Measurements from ENCODE around the gene ACSM3. TPM values are rescaled to one million over a fixed set of nuclear protein-coding genes. Genes with fewer than 3 reads are reported as not detected.
A peak's percentile ranks its signal among the peaks of the same experiment; 100 is the strongest.

Gene ACSM3
- polyA plus RNA-seq, 2 of the 4 experiments (the other 2 are of a cell fraction): 2.9 to 15.7 TPM

DNA sequence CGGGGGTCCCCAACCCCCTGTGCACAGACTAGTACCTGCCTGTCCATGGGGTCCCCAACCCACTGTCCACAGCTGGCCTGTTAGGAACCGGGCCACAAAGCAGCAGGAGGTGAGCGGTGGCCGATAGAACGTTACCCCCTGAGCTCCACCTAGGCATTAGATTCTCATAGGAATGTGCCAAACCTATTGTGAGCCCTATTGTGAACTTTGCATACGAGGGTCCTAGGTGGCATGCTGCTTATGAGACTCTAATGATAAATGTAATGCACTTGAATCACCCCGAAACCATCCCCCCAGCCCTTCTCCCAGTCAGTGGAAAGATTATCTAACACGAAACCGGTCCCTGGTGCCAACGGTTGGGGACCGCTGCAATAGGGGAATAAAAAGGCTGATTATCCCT, 44.0 kb downstream of the ACSM3 start:
- ChIA-PET CTCF (interaction anchor here (0.6 to 2.3 kb wide), 4 partner anchors 16 to 1669 kb away, joined by 3 to 12 read pairs (median 5); no protein-coding TSS in a partner anchor), POLR2A (no interaction called here)
- no peak for TF ChIP-seq EHF (CRISPR knock-in tag; IDR thresholded peaks at IDR 0.05)
- no peak for TF ChIP-seq HOXA7 (CRISPR knock-in tag; IDR thresholded peaks at IDR 0.05)
- TF ChIP-seq, protein P1, sequence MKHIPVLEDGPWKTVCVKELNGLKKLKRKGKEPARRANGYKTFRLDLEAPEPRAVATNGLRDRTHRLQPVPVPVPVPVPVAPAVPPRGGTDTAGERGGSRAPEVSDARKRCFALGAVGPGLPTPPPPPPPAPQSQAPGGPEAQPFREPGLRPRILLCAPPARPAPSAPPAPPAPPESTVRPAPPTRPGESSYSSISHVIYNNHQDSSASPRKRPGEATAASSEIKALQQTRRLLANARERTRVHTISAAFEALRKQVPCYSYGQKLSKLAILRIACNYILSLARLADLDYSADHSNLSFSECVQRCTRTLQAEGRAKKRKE (CRISPR knock-in tag; IDR thresholded peaks at IDR 0.05; ENCODE audit: low read depth): no peak
- TF ChIP-seq, protein P2, sequence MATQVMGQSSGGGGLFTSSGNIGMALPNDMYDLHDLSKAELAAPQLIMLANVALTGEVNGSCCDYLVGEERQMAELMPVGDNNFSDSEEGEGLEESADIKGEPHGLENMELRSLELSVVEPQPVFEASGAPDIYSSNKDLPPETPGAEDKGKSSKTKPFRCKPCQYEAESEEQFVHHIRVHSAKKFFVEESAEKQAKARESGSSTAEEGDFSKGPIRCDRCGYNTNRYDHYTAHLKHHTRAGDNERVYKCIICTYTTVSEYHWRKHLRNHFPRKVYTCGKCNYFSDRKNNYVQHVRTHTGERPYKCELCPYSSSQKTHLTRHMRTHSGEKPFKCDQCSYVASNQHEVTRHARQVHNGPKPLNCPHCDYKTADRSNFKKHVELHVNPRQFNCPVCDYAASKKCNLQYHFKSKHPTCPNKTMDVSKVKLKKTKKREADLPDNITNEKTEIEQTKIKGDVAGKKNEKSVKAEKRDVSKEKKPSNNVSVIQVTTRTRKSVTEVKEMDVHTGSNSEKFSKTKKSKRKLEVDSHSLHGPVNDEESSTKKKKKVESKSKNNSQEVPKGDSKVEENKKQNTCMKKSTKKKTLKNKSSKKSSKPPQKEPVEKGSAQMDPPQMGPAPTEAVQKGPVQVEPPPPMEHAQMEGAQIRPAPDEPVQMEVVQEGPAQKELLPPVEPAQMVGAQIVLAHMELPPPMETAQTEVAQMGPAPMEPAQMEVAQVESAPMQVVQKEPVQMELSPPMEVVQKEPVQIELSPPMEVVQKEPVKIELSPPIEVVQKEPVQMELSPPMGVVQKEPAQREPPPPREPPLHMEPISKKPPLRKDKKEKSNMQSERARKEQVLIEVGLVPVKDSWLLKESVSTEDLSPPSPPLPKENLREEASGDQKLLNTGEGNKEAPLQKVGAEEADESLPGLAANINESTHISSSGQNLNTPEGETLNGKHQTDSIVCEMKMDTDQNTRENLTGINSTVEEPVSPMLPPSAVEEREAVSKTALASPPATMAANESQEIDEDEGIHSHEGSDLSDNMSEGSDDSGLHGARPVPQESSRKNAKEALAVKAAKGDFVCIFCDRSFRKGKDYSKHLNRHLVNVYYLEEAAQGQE (IDR thresholded peaks at IDR 0.05): no peak
- TF ChIP-seq, protein P3, sequence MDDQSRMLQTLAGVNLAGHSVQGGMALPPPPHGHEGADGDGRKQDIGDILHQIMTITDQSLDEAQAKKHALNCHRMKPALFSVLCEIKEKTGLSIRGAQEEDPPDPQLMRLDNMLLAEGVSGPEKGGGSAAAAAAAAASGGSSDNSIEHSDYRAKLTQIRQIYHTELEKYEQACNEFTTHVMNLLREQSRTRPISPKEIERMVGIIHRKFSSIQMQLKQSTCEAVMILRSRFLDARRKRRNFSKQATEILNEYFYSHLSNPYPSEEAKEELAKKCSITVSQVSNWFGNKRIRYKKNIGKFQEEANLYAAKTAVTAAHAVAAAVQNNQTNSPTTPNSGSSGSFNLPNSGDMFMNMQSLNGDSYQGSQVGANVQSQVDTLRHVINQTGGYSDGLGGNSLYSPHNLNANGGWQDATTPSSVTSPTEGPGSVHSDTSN (IDR thresholded peaks at IDR 0.05): no peak
- no peak for TF ChIP-seq HOXB5 (CRISPR knock-in tag; IDR thresholded peaks at IDR 0.05)
- TF ChIP-seq CHD2 (IDR thresholded peaks at IDR 0.05; ENCODE audit: low read length, partially characterized antibody): no peak
- TF ChIP-seq, protein P4, sequence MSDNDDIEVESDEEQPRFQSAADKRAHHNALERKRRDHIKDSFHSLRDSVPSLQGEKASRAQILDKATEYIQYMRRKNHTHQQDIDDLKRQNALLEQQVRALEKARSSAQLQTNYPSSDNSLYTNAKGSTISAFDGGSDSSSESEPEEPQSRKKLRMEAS (IDR thresholded peaks at IDR 0.05): no peak
- no peak for TF ChIP-seq CEBPB (IDR thresholded peaks at IDR 0.05)
- TF ChIP-seq HEYL (CRISPR knock-in tag; IDR thresholded peaks at IDR 0.05): no peak
- TF ChIP-seq, protein P5, sequence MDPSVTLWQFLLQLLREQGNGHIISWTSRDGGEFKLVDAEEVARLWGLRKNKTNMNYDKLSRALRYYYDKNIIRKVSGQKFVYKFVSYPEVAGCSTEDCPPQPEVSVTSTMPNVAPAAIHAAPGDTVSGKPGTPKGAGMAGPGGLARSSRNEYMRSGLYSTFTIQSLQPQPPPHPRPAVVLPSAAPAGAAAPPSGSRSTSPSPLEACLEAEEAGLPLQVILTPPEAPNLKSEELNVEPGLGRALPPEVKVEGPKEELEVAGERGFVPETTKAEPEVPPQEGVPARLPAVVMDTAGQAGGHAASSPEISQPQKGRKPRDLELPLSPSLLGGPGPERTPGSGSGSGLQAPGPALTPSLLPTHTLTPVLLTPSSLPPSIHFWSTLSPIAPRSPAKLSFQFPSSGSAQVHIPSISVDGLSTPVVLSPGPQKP (IDR thresholded peaks at IDR 0.05; ENCODE audit: low read depth, low read length): no peak
- no peak for TF ChIP-seq NPAS2 (CRISPR knock-in tag; IDR thresholded peaks at IDR 0.05; ENCODE audit: borderline replicate concordance)
- no peak for TF ChIP-seq TP53 (CRISPR knock-in tag; IDR thresholded peaks at IDR 0.05)
- TF ChIP-seq, protein P6, sequence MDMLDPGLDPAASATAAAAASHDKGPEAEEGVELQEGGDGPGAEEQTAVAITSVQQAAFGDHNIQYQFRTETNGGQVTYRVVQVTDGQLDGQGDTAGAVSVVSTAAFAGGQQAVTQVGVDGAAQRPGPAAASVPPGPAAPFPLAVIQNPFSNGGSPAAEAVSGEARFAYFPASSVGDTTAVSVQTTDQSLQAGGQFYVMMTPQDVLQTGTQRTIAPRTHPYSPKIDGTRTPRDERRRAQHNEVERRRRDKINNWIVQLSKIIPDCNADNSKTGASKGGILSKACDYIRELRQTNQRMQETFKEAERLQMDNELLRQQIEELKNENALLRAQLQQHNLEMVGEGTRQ (IDR thresholded peaks at IDR 0.05): no peak
- no peak for TF ChIP-seq EP300 (IDR thresholded peaks at IDR 0.05)
- no peak for DNase-seq (ENCODE audit: low read depth in 1 of 2, low spot score in 1 of 2)
- peak overlapping the region in 1 of 2 experiments; percentile 94; a peak in 1 of 6 replicates for H3K27ac ChIP-seq
- 83% methylated on average over 11 of the region's 11 CpGs for WGBS (ENCODE audit: missing lambda C conversion rate)
- no peaks in the 10 kb centered on the region for H3K9me3 ChIP-seq
- H3K4me2 ChIP-seq: peak overlapping the region; percentile 84
- no peak for ATAC-seq
- FAIRE-seq: no peak
- no peak overlapping the region; the same call in 2 of the 3 replicates for H3K4me3 ChIP-seq
- H3K4me1 ChIP-seq: peaks cover 7% of the 10 kb centered on the region; the same call in 1 of the 3 replicates

DNA sequence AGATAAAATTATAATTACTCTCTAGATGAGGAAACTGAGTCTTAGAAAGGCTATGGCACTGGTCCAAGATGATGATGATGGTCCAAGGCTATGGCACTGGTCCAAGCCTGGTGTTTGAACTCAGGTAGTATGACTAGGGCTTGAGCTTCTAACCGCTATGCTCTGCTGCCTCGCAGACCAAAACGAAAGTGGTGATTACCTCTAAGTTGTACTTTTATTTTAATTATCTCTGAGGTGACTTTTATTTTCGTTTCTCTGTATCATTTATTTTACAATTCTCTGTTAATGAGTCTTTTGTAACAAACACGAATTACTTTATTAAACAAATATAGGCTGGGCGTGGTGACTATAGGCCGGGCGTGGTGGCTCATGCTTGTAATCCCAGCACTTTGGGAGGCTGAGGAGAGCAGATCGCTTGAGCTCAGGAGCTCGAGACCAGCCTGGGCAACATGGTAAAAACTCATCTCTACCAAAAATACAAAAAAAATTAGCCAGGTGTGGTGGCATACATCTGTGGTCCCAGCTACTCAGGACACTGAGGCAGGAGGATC, 48.1 kb downstream of the ACSM3 start:
- WGBS (ENCODE audit: missing lambda C conversion rate): 76% methylated on average over 10 of the region's 10 CpGs
- Histone ChIP-seq H3K9me3 (no peaks in the 10 kb centered on the region), H3K27ac (no peak overlapping the region), H3K4me1 (peaks cover 7% of the 10 kb centered on the region; the same call in 1 of the 3 replicates), H3K4me3 (no peak overlapping the region), H3K4me2 (no peak overlapping the region)
- ATAC-seq: no peak
- TF ChIP-seq ZNF302 (CRISPR knock-in tag; IDR thresholded peaks at IDR 0.05) (no peak), EHMT2 (IDR thresholded peaks at IDR 0.05; ENCODE audit: low read depth) (no peak), ZC3H11A (IDR thresholded peaks at IDR 0.05) (no peak), HOXA7 (CRISPR knock-in tag; IDR thresholded peaks at IDR 0.05) (no peak), NR3C1 (IDR thresholded peaks at IDR 0.05) (no peak), TP53 (CRISPR knock-in tag; IDR thresholded peaks at IDR 0.05) (no peak), MAFK (IDR thresholded peaks at IDR 0.05; ENCODE audit: partially characterized antibody) (no peak), MYC (IDR thresholded peaks at IDR 0.05; ENCODE audit: borderline replicate concordance, low read length) (no peak), RARB (CRISPR knock-in tag; IDR thresholded peaks at IDR 0.05) (no peak)
- ChIA-PET POLR2A (no interaction called here), CTCF (interaction anchor here (1.4 kb wide), 1 partner anchor 271 kb away, joined by 3 read pairs; no protein-coding TSS in a partner anchor)
- no peak for FAIRE-seq
- no peak for DNase-seq (ENCODE audit: low read depth in 1 of 2, low spot score in 1 of 2)

Measured in A549 (cell line).